MCF 10A (cell line): ENCODE data around the gene C1orf94. TPM values are rescaled to one million over a fixed set of nuclear protein-coding genes. Genes with fewer than 3 reads are reported as not detected.
"Not testable (repeated sequence)": the region's sequence is repeated elsewhere in the genome, so short reads cannot be mapped to it uniquely, and the experiment has no call there.

ENCODE experiments used
- BruUV-seq: library from RNA; stranded (reverse); fragments of 400-500 nt; replicated peaks from 2 replicates; lab custom pipeline; 2021; lab: Mats Ljungman, UMichigan
- CTCF ChIA-PET: fragments of 300-600 bp; sonication (Branson Sonifier 250); formaldehyde crosslinking; extraction: SDS; loops from one replicate; lab custom pipeline; 2021; ENCODE audit warnings: antibody characterized with exemption, inconsistent platforms; lab: Yijun Ruan, JAX
- POLR2A ChIA-PET: fragments of 300-600, 350-650 bp; sonication (Branson Sonifier 250); formaldehyde crosslinking; extraction: SDS; loops from one replicate; lab custom pipeline; 2020; ENCODE audit warnings: antibody characterized with exemption, inconsistent platforms; lab: Yijun Ruan, JAX
- DNase-seq: peaks from one replicate; pipeline ENCODE4 v3.0.0-alpha.2; 2018; ENCODE audit not compliant: unreplicated experiment
- H3K27ac Mint-ChIP-seq: one replicate; pipeline ENCODE4 v1.8.0; 2022; ENCODE audit warnings: mild to moderate bottlenecking, low read depth, mixed read lengths; ENCODE audit not compliant: unreplicated experiment
- H3K27me3 Mint-ChIP-seq: one replicate; pipeline ENCODE4 v1.8.0; 2022; ENCODE audit warnings: mixed read lengths; ENCODE audit not compliant: insufficient read depth, unreplicated experiment
- H3K36me3 Mint-ChIP-seq: one replicate; pipeline ENCODE4 v1.8.0; 2022; ENCODE audit warnings: mild to moderate bottlenecking, moderate library complexity, mixed read lengths; ENCODE audit not compliant: insufficient read depth, unreplicated experiment
- H3K4me1 Mint-ChIP-seq: one replicate; pipeline ENCODE4 v1.8.0; 2022; ENCODE audit warnings: mixed read lengths; ENCODE audit not compliant: insufficient read depth, unreplicated experiment
- H3K4me3 Mint-ChIP-seq: one replicate; pipeline ENCODE4 v1.8.0; 2022; ENCODE audit warnings: mild to moderate bottlenecking, moderate library complexity, mixed read lengths; ENCODE audit not compliant: unreplicated experiment
- H3K9me3 Mint-ChIP-seq: one replicate; pipeline ENCODE4 v1.8.0; 2022; ENCODE audit warnings: mixed read lengths; ENCODE audit not compliant: unreplicated experiment
- CTCF ChIP-seq: fragments of 200-600 bp; IDR thresholded peaks from one replicate; pipeline ENCODE4 v1.8.0; 2022; ENCODE audit warnings: antibody characterized with exemption, mild to moderate bottlenecking; ENCODE audit not compliant: unreplicated experiment
- intact Hi-C: fragments of 100-400 bp; cut with micrococcal nuclease; formaldehyde crosslinking; loops from 2 replicates; pipeline ENCODE4 v1.14.1; 2022
- total RNA-seq: library from RNA; stranded (reverse); gene quantifications from 2 replicates; pipeline ENCODE4 v1.2.3, GENCODE V29; 2022

Gene C1orf94
- total RNA-seq, 1 experiment from 2014 or later, result not detected

GRCh38 chr1:34167389-34167788 lies 9.3 kb upstream of the C1orf94 start:
- ChIA-PET POLR2A (no interaction called here), CTCF (interaction anchor here (1.3 kb wide), 1 partner anchor 53 kb away, joined by 7 read pairs; no protein-coding TSS in a partner anchor)
- no peak overlapping the region for H3K27ac Mint-ChIP-seq
- no peaks in the 10 kb centered on the region for H3K27me3 Mint-ChIP-seq
- no peaks in the 10 kb centered on the region for H3K36me3 Mint-ChIP-seq
- H3K4me1 Mint-ChIP-seq, result no peaks in the 10 kb centered on the region
- DNase-seq, result no peak
- H3K9me3 Mint-ChIP-seq, result peaks cover 48% of the 10 kb centered on the region
- H3K4me3 Mint-ChIP-seq, result no peak overlapping the region
- intact Hi-C loops, result no loop called here
- BruUV-seq, result no TSS peak
- TF ChIP-seq CTCF, result no peak

- Mint-ChIP-seq H3K4me3 (no peak overlapping the region), H3K27me3 (no peaks in the 10 kb centered on the region), H3K4me1 (no peaks in the 10 kb centered on the region), H3K9me3 (peaks cover 9% of the 10 kb centered on the region), H3K27ac (no peak overlapping the region), H3K36me3 (no peaks in the 10 kb centered on the region)
- CTCF ChIA-PET, result no interaction called here
- POLR2A ChIA-PET, result no interaction called here
- no peak for DNase-seq
- no TSS peak for BruUV-seq
- no peak for TF ChIP-seq CTCF
- intact Hi-C loops, result no loop called here
Observed at GRCh38 chr1:34175744-34176143, 963 bp upstream of the C1orf94 start.

GRCh38 chr1:34178072-34178471 lies 1.4 kb downstream of the C1orf94 start:
- BruUV-seq, result no TSS peak
- Mint-ChIP-seq H3K27me3 (no peaks in the 10 kb centered on the region), H3K9me3 (peaks cover 19% of the 10 kb centered on the region), H3K36me3 (no peaks in the 10 kb centered on the region), H3K27ac (no peak overlapping the region), H3K4me1 (no peaks in the 10 kb centered on the region), H3K4me3 (no peak overlapping the region)
- intact Hi-C loops, result no loop called here
- no peak for DNase-seq
- no peak for TF ChIP-seq CTCF
- CTCF ChIA-PET, result interaction anchor here (0.5 to 0.6 kb wide), 2 partner anchors 10 to 18 kb away, joined by 3 read pairs; no protein-coding TSS in a partner anchor
- POLR2A ChIA-PET, result no interaction called here

- DNase-seq, H3K27ac Mint-ChIP-seq, H3K4me3 Mint-ChIP-seq, POLR2A ChIA-PET, BruUV-seq, H3K36me3 Mint-ChIP-seq, CTCF ChIA-PET, H3K4me1 Mint-ChIP-seq, intact Hi-C loops, H3K27me3 Mint-ChIP-seq: not testable (repeated sequence)
- peaks cover 32% of the 10 kb centered on the region for H3K9me3 Mint-ChIP-seq
Observed at GRCh38 chr1:34183381-34183780, 6.7 kb downstream of the C1orf94 start.
